Gastrocnemius medialis (tissue), 4 donors: ENCODE measurements around the gene TTC39B.

ENCODE experiments used
- POLR2A ChIP-seq, 2 donors: fragments of 450-650 bp; IDR thresholded peaks; one replicate each; pipeline ENCODE4 v1.6.1; 2017; ENCODE audit warnings: antibody characterized with exemption in 2 of 2, mild to moderate bottlenecking in 2 of 2, moderate library complexity in 2 of 2
- TF ChIP-seq, protein P1 (sequence below), 5 experiments: fragments of 450-650 bp in 3 of 5; fragments of 200-600 bp in 2 of 5; sonication (generic) in 2 of 5; IDR thresholded peaks in 4 of 5; conservative IDR thresholded peaks in 1 of 5; 1 replicate in 4 of 5; 2 replicates in 1 of 5; pipeline ENCODE4 v1.5.1; 2016 to 2019; ENCODE audit warnings: antibody characterized with exemption in 5 of 5, mild to moderate bottlenecking in 3 of 5, moderate library complexity in 3 of 5

DNA sequence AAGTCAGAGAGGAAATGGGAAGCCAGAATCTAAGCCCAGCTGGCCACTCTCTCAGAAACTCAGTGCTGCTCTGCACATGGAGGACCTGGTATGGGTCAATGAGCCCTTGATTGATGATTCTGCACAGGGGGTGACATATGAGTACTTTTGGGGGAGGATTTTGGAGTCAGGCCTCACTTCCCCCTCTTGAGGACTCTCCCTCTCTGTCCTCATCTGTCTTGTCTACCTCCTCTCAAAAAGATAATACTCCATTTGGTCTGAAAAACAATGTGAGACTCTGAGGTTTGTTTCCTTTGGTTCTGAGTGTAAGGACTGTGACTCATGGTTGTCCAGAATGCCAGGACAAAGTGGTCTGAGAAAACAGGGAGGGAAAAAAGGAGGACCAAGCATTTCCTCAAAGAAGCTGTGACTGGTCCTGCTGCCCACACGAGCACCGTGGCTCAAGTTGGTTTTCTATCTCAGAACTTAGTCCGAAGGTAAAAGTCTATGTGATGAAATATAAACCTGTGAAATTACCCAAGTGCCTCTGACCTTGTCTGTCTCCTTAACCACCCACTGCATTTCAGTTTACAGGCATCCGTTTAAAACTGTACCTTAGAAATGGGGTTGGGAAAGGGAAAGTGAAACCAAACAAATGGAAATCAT, 11.1 kb downstream of the TTC39B start:
- TF ChIP-seq, protein P1, sequence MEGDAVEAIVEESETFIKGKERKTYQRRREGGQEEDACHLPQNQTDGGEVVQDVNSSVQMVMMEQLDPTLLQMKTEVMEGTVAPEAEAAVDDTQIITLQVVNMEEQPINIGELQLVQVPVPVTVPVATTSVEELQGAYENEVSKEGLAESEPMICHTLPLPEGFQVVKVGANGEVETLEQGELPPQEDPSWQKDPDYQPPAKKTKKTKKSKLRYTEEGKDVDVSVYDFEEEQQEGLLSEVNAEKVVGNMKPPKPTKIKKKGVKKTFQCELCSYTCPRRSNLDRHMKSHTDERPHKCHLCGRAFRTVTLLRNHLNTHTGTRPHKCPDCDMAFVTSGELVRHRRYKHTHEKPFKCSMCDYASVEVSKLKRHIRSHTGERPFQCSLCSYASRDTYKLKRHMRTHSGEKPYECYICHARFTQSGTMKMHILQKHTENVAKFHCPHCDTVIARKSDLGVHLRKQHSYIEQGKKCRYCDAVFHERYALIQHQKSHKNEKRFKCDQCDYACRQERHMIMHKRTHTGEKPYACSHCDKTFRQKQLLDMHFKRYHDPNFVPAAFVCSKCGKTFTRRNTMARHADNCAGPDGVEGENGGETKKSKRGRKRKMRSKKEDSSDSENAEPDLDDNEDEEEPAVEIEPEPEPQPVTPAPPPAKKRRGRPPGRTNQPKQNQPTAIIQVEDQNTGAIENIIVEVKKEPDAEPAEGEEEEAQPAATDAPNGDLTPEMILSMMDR (IDR thresholded peaks at IDR 0.05 in 4 of 5, conservative IDR thresholded peaks at IDR 0.05 in 1 of 5) = no peak
- TF ChIP-seq POLR2A (IDR thresholded peaks at IDR 0.05) = no peak
